NCI-H748 (cell line): ENCODE data around the gene CTBP2.

ENCODE experiments used
- DNase-seq: peaks from one replicate; lab custom pipeline; 2025; ENCODE audit not compliant: unreplicated experiment; lab: John Stamatoyannopoulos, UW

The CTBP2 gene

DNA sequence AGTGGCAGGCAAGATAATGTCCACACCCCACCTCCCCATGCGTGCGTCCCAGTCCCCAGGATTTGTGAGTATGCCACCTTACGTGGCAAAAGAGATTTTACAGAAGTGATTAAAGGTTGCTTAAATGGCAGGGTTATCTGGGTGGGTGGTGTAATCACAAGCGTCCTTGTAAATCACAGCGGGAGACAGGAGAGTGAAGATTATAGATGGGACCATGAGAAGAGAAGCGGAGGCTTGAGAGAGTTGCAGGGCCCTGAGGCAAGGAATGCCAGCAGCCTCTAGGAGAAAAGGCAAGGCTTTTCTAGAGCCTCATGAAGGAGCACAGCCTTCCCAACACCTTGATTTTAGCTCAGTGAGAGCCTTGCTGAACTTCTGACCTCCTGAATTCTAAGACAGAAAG is 208.2 kb downstream of the CTBP2 start:
- no peak for DNase-seq

DNA sequence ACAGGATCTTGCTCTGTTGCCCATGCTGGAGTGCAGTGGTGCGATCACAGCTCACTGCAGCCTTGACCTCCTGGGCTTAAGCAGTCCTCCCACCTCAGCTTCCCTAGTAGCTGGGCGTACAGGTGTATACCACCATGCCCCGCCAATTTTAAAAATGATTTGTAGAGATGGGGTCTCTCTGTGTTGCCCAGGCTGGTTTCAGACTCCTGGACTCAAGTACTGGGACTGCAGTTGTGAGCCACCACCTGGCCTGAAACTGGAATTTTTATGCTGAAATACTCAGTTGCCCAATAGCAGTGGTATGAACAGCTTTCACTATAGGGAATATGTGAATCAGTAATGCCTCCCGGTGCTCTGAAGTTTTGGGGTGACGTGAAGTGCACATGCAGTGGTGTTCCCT is 210.8 kb downstream of the CTBP2 start:
- DNase-seq = no peak

DNA sequence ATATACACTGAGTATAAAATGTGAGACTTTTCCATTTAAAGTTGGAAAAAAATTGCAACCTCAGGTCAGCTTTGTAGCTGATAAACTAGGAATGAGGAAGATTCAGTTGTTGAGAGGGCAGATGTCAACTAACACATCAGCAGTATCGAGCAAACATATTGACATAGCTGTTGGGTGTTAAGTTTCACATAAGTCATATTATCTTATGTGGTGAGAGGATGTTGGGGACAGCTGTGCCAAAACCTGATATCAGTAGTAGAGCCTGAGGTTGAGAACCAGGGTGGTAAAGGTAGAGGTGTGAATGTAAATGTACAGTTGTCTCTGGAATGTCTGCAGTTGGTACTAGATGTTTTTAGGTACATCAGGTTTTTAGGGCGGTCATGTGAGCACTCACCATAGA is 213.4 kb downstream of the CTBP2 start:
- DNase-seq = peak; percentile 79

DNA sequence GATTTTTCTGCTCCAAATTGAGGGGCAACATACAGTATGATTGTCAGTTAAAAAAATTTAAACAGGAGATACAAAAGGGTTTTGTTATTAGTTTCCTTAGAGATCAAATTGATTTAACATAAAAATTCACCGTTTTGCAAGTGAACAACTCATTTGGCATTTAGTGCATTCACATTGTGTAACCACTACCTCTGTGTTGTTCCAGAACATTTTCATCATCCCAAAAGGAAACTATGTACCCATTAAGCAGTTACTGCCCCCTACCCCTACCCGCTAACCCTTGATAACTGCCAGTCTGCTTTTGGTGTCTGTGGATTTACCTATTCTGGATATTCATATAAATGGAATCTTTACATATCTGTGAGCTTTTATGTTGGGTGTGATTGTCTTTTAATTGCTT is 215.4 kb downstream of the CTBP2 start:
- DNase-seq = no peak

DNA sequence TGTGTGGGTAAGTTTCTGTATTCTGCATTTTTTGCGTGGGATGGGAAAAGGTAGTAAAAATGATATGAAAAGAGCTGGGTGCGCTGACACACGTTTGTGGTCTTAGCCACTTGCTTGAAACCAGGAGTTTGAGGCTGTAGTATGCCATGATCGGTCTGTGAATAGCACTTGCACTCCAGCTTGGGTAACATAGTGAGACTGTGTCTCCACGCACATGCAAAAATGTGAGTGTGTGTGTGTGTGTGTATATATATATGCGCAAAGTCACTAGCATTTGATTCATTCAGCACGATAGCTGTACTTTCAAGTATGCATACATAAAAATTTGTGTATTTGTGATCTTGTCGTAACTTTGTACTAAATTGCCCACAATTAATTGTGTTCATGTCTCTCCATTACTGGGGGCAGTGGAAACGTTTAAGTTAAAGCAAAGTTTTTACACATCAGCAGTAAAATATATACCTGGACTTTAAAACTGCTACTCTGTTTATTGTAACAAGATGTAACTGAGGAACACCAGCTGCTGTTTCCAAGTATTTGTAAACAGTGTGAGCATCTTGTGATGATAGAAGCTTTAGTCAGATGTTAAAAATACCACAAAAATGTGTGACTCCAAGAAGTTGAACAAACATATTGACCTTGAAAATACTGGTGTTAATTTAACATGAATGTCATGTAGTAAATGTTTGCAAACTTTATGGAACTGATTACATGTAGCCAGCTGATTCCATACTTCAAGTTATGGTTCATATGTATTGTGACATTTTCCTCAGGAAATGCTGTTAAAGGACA is 216.9 kb downstream of the CTBP2 start:
- no peak for DNase-seq

DNA sequence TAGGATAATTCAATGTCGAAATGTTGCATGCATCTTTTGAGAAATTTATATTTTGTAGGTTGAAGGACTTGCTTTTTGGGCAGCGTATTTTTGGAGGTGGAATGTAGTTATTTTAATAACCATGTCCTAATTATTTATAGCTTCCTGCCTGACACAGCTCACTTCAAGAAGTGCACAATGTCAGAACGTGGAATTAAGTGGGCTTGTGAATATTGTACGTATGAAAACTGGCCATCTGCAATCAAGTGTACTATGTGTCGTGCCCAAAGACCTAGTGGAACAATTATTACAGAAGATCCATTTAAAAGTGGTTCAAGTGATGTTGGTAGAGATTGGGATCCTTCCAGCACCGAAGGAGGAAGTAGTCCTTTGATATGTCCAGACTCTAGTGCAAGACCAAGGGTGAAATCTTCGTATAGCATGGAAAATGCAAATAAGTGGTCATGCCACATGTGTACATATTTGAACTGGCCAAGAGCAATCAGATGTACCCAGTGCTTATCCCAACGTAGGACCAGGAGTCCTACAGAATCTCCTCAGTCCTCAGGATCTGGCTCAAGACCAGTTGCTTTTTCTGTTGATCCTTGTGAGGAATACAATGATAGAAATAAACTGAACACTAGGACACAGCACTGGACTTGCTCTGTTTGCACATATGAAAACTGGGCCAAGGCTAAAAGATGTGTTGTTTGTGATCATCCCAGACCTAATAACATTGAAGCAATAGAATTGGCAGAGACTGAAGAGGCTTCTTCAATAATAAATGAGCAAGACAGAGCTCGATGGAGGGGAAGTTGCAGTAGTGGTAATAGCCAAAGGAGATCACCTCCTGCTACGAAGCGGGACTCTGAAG is 217.8 kb downstream of the CTBP2 start:
- no peak for DNase-seq

DNA sequence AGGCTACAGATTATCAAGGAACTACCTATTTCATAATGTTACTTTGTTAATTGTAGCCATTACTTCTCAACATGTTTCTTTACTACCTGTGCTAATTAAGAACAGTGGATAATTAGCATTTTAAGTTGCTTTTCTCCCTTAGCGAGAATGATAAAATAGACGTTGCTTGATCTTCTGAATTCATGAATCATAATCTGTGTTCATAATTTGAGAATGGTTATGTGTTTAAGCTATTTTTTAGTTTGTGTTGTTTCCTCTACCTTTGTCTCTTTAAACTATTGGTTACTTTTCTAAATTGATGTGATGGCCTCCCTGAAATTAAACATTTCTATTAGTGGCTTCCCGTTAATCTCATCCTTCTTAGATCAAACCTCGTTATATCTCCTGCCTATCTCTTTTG is 218.5 kb downstream of the CTBP2 start, which contains the start of gene ZRANB1:
Gene ZRANB1 (plus strand): TSS at position 301 of the 400 bp plus-strand sequence. CDS start 371 bp downstream, outside the sequence.
- no peak for DNase-seq

DNA sequence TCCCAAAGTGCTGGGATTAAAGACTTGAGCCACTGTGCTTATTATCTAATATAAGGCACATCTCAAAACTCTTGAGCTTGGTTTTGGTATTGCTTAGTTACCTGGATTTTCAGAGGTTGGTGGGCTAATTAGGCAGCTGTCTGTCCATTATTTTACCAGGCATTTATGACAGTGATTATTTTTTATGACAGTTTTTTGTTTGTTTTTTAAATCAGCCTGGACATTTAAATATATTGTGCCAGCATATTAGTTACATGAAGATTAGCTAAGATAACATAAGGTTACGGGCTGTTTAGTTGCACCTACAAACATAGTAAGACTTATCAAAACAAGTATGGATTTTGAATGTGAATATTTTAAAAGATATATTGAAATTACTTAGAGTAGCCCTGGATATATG is 221.1 kb downstream of the CTBP2 start:
- DNase-seq = peak; percentile 35

DNA sequence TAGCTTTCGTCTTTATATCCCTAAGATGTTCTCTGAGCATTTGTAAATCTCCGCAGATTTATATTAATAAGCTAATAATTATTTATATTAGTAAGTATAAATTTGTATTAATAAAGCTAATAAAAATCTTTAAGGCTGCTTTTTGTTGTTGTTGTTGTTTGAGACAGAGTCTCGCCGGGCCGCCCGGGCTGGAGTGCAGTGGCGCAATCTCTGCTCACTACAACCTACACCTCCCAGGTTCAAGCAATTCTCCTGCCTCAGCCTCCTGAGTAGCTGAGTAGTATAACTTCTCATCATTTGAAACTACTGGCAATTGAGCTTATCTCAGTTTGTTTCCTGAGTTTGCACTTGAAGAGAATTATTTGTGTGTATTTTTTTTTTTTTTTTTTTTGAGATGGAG is 223.6 kb downstream of the CTBP2 start:
- DNase-seq = no peak

DNA sequence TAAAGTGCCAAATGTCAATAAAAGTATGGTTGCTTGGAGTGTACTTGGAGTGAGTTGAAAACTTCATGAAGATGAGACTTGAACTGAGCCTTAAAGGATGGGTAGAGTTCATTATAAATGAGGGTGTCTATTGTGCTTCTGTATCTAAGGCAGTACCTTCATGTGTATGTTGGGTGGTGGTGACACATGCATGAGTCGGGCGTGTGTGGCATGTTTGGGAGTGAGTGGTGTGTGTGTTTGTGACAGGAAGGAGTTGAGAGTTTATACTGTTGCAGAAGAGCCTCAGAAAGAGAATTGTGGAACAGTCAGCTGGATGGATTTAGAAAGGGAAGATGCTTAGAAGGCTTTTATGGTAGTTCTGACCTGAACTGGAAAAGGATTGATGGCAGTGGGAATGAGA is 224.4 kb downstream of the CTBP2 start:
- no peak for DNase-seq
